K562 treated with DMSO at 1 percent for 12 hours (cell line): ENCODE results near the gene SPHKAP. TPM values are rescaled to one million over a fixed set of nuclear protein-coding genes. Genes with fewer than 3 reads are reported as not detected.

Experiments used
- total RNA-seq: library from RNA; unstranded; fragments of 300-600 nt; gene quantifications from 2 replicates; pipeline ENCODE4 v1.2.3, GENCODE V29; 2022; ENCODE audit not compliant: insufficient read depth

Gene SPHKAP
- not detected in 2 replicates for total RNA-seq

GRCh38 chr2:228181098-228182019 is at the start of gene SPHKAP:
Gene SPHKAP (minus strand): TSS chr2:228181687. CDS start chr2:228181598, 89 bp downstream.

